MM.1S (cell line): ENCODE measurements around the gene SOCS4.

Source experiments
- DNase-seq: peaks from one replicate; pipeline ENCODE4 v3.0.0-alpha.2; 2015
- H2AFZ ChIP-seq: fragments of 300-600 bp; sonication (generic); 2 replicates; pipeline ENCODE4 v1.6.0; 2016; ENCODE audit warnings: antibody characterized with exemption, low read length
- H3F3A ChIP-seq: fragments of 300-600 bp; sonication (generic); 2 replicates; pipeline ENCODE4 v1.6.1; 2016; ENCODE audit warnings: mild to moderate bottlenecking, antibody characterized with exemption, low read length, moderate library complexity, mixed read lengths; ENCODE audit not compliant: insufficient read depth
- H3K27ac ChIP-seq: fragments of 300-600 bp; sonication (generic); 2 replicates; pipeline ENCODE4 v1.5.1; 2016; ENCODE audit warnings: mild to moderate bottlenecking, low read length
- H3K27me3 ChIP-seq: fragments of 300-600 bp; sonication (generic); replicated peaks from 2 replicates; pipeline ENCODE4 v1.6.0; 2016; ENCODE audit warnings: low read length; ENCODE audit not compliant: insufficient read depth
- H3K36me3 ChIP-seq: fragments of 300-600 bp; sonication (generic); replicated peaks from 2 replicates; pipeline ENCODE4 v1.6.1; 2016; ENCODE audit warnings: mild to moderate bottlenecking, low read length, mixed read lengths; ENCODE audit not compliant: insufficient read depth
- H3K4me1 ChIP-seq: fragments of 300-600 bp; sonication (generic); 2 replicates; pipeline ENCODE4 v1.6.1; 2016; ENCODE audit warnings: low read length, mixed read lengths
- H3K4me2 ChIP-seq: fragments of 300-600 bp; sonication (generic); 2 replicates; pipeline ENCODE4 v1.6.0; 2016; ENCODE audit warnings: low read depth, low read length
- H3K4me3 ChIP-seq: fragments of 300-600 bp; sonication (generic); 2 replicates; pipeline ENCODE4 v1.5.1; 2016; ENCODE audit warnings: low read length, mixed read lengths
- H3K79me2 ChIP-seq: fragments of 300-600 bp; sonication (generic); 2 replicates; pipeline ENCODE4 v1.6.1; 2016; ENCODE audit warnings: mixed run types, low read length, mixed read lengths
- H3K9ac ChIP-seq: fragments of 300-600 bp; sonication (generic); 2 replicates; pipeline ENCODE4 v1.6.1; 2016; ENCODE audit warnings: low read length, mixed read lengths
- H3K9me2 ChIP-seq: fragments of 300-600 bp; sonication (generic); replicated peaks from 2 replicates; pipeline ENCODE4 v1.6.1; 2016; ENCODE audit warnings: mild to moderate bottlenecking, low read length, mixed read lengths; ENCODE audit not compliant: insufficient read depth
- H3K9me3 ChIP-seq: fragments of 300-600 bp; sonication (generic); replicated peaks from 2 replicates; pipeline ENCODE4 v1.6.1; 2016; ENCODE audit warnings: mild to moderate bottlenecking, low read length, mixed read lengths; ENCODE audit not compliant: insufficient read depth
- H4K20me1 ChIP-seq: fragments of 300-600 bp; sonication (generic); 2 replicates; pipeline ENCODE4 v1.6.1; 2016; ENCODE audit warnings: mild to moderate bottlenecking, low read length, moderate library complexity, mixed read lengths; ENCODE audit not compliant: insufficient read depth
- EZH2 ChIP-seq: fragments of 300-600 bp; sonication (generic); optimal IDR thresholded peaks from 2 replicates; pipeline ENCODE3; 2017; ENCODE audit warnings: low read depth, mild to moderate bottlenecking, antibody characterized with exemption, low read length, mixed read lengths
- EZH2phosphoT487 ChIP-seq: fragments of 300-600 bp; sonication (generic); IDR thresholded peaks from 2 replicates; pipeline ENCODE4 v1.6.1; 2018; ENCODE audit warnings: antibody characterized with exemption, low read length
- TF ChIP-seq, protein P1 (sequence below): fragments of 300-600 bp; sonication (generic); IDR thresholded peaks from 2 replicates; pipeline ENCODE4 v1.5.1; 2016; ENCODE audit warnings: antibody characterized with exemption, low read length, mixed read lengths

The SOCS4 gene

DNA sequence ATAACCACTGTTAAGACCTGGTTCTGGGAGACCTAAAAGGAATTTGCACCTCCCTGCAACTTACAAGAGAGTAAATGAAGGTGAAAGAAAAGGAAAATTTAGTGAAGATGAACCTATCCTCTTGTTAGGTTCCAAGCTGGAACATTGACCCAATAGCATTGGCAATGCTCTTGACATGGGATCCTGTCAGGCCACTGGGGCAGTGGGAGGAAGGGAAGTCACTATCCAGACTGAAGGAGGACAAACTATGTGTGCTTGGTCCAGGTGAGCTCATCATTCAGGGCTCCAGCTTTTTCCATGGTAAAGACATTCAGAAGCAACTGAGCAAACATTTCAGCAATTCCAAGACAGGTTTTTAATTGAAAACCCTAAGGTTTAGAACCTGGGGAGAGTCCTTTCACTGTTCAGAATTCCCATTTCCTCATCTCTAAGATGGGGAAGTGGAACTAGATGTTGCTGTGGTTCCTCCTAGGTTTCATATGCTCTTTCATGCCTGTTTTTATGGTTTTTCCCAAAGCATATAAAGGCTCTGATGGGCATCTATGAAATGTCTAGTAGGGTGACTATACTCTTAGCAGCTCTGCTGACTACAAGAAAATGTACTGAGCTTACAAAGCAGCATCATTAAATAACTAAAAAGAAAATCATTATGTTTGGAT, 57.5 kb downstream of the SOCS4 start:
- Histone ChIP-seq H2AFZ (no peak overlapping the region), H3K9me3 (no peaks in the 10 kb centered on the region), H3K27me3 (no peaks in the 10 kb centered on the region), H3K9me2 (no peaks in the 10 kb centered on the region), H3K36me3 (no peaks in the 10 kb centered on the region), H3K79me2 (no peaks in the 10 kb centered on the region), H3K4me1 (no peaks in the 10 kb centered on the region), H4K20me1 (no peaks in the 10 kb centered on the region), H3K4me2 (no peak overlapping the region), H3K9ac (no peak overlapping the region), H3K27ac (no peak overlapping the region), H3K4me3 (no peak overlapping the region), H3F3A (no peaks in the 10 kb centered on the region)
- DNase-seq = no peak
- TF ChIP-seq, protein P1, sequence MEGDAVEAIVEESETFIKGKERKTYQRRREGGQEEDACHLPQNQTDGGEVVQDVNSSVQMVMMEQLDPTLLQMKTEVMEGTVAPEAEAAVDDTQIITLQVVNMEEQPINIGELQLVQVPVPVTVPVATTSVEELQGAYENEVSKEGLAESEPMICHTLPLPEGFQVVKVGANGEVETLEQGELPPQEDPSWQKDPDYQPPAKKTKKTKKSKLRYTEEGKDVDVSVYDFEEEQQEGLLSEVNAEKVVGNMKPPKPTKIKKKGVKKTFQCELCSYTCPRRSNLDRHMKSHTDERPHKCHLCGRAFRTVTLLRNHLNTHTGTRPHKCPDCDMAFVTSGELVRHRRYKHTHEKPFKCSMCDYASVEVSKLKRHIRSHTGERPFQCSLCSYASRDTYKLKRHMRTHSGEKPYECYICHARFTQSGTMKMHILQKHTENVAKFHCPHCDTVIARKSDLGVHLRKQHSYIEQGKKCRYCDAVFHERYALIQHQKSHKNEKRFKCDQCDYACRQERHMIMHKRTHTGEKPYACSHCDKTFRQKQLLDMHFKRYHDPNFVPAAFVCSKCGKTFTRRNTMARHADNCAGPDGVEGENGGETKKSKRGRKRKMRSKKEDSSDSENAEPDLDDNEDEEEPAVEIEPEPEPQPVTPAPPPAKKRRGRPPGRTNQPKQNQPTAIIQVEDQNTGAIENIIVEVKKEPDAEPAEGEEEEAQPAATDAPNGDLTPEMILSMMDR = no peak
- TF ChIP-seq EZH2 = no peak
- TF ChIP-seq EZH2phosphoT487 = no peak

DNA sequence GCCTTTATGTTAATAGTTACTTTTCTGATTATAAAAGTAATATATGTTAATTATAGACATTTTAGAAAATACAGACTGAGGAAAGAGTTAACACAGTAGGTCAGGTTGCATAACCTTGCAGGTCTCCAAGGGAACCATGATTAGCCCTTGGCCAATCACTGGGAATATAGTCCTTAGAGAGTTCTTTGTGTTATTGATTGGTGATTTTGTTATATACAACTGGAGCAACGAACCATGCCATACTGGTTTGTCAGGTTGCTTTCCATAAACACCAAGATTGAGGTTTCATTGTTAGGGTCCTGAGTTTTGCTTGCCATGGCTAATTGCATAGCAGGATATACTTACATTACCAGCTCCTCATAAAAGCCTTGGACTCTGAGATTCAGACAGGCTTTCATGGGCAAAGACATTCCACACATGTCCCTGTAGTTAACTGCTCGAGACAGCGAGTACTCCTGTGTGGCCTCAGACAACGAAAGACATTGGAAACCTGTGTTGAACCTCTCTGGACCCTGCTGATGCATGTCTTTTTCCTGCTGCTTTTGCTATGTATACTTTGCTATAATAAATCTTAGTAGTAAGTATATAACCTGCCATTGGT, 58.1 kb downstream of the SOCS4 start:
- Histone ChIP-seq H2AFZ (no peak overlapping the region), H3K4me1 (no peaks in the 10 kb centered on the region), H3K4me2 (no peak overlapping the region), H3K79me2 (no peaks in the 10 kb centered on the region), H3K9me3 (no peaks in the 10 kb centered on the region), H3K27ac (no peak overlapping the region), H3K4me3 (no peak overlapping the region), H3K36me3 (no peaks in the 10 kb centered on the region), H3K9me2 (no peaks in the 10 kb centered on the region), H3K27me3 (no peaks in the 10 kb centered on the region), H3K9ac (no peak overlapping the region), H4K20me1 (no peaks in the 10 kb centered on the region), H3F3A (no peaks in the 10 kb centered on the region)
- TF ChIP-seq, protein P1 = no peak
- TF ChIP-seq EZH2 = no peak
- TF ChIP-seq EZH2phosphoT487 = no peak
- no peak for DNase-seq

DNA sequence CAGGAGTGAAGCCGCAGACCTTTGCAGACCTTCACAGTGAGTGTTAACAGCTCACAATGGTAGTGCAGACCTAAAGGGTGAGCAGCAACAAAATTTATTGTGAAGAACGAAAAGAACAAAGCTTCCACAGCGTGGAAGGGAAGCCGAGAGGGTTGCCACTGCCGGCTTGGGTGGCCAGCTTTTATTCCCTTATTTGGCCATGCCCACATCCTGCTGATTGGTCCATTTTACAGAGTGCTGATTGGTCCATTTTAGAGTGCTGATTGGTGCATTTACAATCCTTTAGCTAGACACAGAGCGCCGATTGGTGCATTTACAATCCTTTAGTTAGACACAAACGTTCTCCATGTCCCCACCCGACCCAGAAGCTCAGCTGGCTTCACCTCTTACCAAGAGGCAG, 59.9 kb downstream of the SOCS4 start:
- no peak for DNase-seq

More for the DNA sequence above, 59.9 kb downstream of the SOCS4 start:
- Histone ChIP-seq H2AFZ (no peak overlapping the region), H3K4me3 (no peak overlapping the region), H3K27me3 (no peaks in the 10 kb centered on the region), H3K9me3 (no peaks in the 10 kb centered on the region), H3K27ac (no peak overlapping the region), H3K4me2 (no peak overlapping the region), H3K36me3 (no peaks in the 10 kb centered on the region), H3F3A (no peaks in the 10 kb centered on the region), H3K4me1 (no peaks in the 10 kb centered on the region), H4K20me1 (no peaks in the 10 kb centered on the region), H3K9ac (no peak overlapping the region), H3K9me2 (no peaks in the 10 kb centered on the region), H3K79me2 (no peaks in the 10 kb centered on the region)
- TF ChIP-seq EZH2phosphoT487 (no peak), EZH2 (no peak)
- TF ChIP-seq, protein P1 = no peak
